ENCODE measurements around the gene ARHGEF9.

DNA sequence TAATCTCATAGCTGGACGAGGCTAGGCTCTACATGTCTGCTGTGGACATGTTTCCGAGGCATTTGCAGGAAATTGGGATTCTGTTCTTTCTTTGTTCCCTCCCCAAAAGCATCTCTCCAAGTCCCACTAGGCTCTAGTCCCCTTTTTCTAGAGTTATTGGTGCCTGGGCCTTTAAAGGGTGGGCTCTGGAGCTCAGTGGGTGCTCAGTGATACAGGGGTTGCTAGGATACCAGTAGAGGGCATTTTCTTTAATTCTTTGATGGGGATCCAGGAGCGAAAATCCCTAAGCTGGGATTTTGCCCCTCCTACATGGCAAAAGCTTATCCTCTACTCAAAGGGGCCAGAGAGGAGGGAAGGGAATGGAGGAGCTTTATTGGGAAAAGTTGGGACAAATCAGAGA lies 34.2 kb downstream of the ARHGEF9 start:
- no peak for TF ChIP-seq POLR2A (IDR thresholded peaks at IDR 0.05)
- TF ChIP-seq, protein P1, sequence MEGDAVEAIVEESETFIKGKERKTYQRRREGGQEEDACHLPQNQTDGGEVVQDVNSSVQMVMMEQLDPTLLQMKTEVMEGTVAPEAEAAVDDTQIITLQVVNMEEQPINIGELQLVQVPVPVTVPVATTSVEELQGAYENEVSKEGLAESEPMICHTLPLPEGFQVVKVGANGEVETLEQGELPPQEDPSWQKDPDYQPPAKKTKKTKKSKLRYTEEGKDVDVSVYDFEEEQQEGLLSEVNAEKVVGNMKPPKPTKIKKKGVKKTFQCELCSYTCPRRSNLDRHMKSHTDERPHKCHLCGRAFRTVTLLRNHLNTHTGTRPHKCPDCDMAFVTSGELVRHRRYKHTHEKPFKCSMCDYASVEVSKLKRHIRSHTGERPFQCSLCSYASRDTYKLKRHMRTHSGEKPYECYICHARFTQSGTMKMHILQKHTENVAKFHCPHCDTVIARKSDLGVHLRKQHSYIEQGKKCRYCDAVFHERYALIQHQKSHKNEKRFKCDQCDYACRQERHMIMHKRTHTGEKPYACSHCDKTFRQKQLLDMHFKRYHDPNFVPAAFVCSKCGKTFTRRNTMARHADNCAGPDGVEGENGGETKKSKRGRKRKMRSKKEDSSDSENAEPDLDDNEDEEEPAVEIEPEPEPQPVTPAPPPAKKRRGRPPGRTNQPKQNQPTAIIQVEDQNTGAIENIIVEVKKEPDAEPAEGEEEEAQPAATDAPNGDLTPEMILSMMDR (IDR thresholded peaks at IDR 0.05) = no peak

All from stomach (tissue), 4 donors.